Mononuclear cell (primary cell): ENCODE results near the gene CCDC122. TPM values are rescaled to one million over a fixed set of nuclear protein-coding genes. Genes with fewer than 3 reads are reported as not detected.

Experiments
- H3K27me3 ChIP-seq: 2 replicates; pipeline ENCODE4 v1.6.0; 2011; ENCODE audit warnings: low read length, control low read depth; ENCODE audit not compliant: insufficient read depth
- H3K4me1 ChIP-seq: 2 replicates; pipeline ENCODE4 v1.5.1; 2011; ENCODE audit warnings: mild to moderate bottlenecking, low read length, control low read depth; ENCODE audit not compliant: insufficient read depth
- H3K4me3 ChIP-seq: 2 replicates; pipeline ENCODE4 v1.5.1; 2011; ENCODE audit warnings: mild to moderate bottlenecking, low read length, moderate library complexity
- H3K9me3 ChIP-seq: 2 replicates; pipeline ENCODE4 v1.5.1; 2011; ENCODE audit warnings: low read depth, mild to moderate bottlenecking, control low read depth, low read length
- total RNA-seq: library from RNA; depleted of rRNA; stranded (reverse); fragments of >200 nt; gene quantifications from one replicate; pipeline ENCODE4 v1.2.3, GENCODE V29; 2012

CCDC122 gene
- total RNA-seq: 0.52 TPM

- Histone ChIP-seq H3K9me3 (no peaks in the 10 kb centered on the region), H3K27me3 (no peaks in the 10 kb centered on the region), H3K4me1 (peaks cover 26% of the 10 kb centered on the region), H3K4me3 (peak within 1 kb of the TSS; percentile 56)
Measured at GRCh38 chr13:43878892-43879754, at the start of gene CCDC122. Gene CCDC122 (minus strand): TSS chr13:43879740. CDS start chr13:43869376, 10,364 bp downstream.

DNA sequence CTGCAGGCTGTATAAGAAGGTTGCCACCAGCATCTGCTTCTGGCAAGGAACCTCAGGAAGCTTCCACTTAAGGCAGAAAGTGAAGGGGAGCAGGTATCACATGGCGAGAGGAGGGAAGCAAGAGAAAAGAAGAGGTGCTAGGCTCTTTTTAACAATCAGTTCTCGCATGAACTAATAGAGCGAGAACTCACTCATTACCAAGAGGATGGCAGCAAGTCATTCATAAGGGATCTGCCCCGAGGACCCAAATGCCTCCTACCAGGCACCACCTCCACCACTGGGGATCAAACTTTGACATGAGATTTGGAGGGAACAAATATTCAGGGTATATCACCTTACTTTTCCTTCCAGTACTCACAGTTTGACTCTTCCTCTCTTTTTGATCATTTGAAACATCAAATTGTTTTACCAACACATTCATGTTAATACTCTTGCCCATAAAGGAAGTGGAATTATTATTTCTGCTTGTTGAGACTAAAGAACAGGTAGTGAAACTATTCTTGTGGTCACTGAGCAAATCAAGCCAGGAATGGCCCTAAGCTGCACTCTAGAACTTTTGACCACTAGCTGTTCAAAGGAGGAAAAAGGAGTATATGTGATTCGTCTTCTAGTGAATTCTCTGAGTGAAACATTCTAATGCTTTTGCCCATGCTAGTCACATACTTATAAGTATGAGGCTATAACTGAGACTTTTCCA, 45.2 kb upstream of the CCDC122 start:
- H3K27me3 ChIP-seq: peaks cover 85% of the 10 kb centered on the region
- no peaks in the 10 kb centered on the region for H3K9me3 ChIP-seq
- H3K4me3 ChIP-seq: no peak overlapping the region
- peaks cover 8% of the 10 kb centered on the region for H3K4me1 ChIP-seq

DNA sequence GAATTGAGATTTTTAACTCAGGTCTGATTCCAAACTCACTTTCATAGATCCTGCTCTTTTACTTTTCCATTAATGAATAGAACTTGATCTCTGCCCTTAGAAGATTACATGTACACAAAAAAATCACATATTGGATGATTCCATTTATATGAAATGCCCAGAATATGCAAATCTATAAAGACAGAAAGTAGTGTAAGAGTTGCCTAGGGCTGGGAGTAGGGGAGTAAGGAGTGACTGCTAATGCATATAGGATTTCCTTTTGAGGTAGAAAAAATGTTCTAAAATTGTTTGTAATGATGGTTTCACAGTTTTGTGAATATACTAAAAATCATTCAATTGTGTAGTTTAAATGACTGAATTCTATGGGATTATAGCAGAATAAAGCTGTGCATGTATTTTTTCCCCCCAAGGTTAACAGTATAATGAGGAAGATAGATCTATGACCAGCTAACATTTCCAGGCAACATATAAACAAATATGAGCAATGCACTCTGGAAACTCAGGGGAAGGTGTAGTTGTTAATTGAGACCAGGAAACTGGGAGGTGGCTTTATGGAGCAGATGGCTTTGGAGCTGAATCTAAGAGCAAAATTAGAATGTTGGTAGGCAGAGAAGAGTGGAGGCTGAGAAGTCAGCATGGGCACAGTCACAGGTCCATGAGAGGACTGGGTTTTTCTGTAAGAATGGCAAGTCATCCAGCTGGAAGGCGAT, 41.6 kb upstream of the CCDC122 start:
- Histone ChIP-seq H3K4me3 (no peak overlapping the region), H3K4me1 (peaks cover 8% of the 10 kb centered on the region), H3K9me3 (no peaks in the 10 kb centered on the region), H3K27me3 (peaks cover 91% of the 10 kb centered on the region)

DNA sequence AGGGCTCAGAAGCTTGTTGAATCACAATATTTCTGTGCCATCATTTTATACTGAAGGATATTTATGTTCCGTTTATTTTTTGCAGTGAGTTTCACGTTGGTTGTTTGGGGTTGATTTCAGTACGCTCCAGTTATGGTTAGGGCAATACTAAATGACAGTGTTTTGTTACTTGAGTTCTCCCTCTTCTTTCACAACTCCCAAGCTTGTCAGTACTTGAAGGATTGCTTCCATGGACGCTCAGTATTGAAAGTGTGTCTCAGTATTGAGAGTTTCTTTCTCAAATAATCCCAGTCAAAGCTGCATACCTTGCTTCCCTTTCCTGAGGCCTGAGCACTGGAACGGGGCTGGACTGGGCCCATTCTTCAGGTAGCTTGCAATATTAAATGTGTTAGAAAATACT, 39.1 kb upstream of the CCDC122 start:
- H3K9me3 ChIP-seq: no peaks in the 10 kb centered on the region
- peaks cover 95% of the 10 kb centered on the region for H3K27me3 ChIP-seq
- H3K4me1 ChIP-seq: no peaks in the 10 kb centered on the region
- H3K4me3 ChIP-seq: no peak overlapping the region

DNA sequence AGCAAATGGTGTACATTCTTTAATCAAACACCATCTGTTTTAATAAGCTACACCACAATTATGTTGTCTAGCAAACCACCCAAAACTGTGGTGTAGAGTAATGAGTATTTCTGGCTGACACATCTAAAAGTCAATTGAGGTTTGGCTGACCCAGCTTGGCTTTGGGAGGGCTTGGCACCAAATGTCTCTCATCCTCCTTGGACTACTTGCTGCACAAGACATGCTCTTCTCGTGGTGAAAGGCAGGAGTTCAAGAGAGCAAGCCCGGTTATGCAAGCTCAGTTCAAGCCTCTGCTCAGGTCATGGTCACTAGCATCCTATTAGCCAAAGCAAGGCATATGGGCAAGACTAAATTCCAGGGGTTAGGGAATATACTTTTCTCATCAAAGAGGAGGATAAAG, 37.3 kb upstream of the CCDC122 start:
- Histone ChIP-seq H3K4me3 (no peak overlapping the region), H3K4me1 (no peaks in the 10 kb centered on the region), H3K27me3 (peaks cover 96% of the 10 kb centered on the region), H3K9me3 (no peaks in the 10 kb centered on the region)

GRCh38 chr13:43915451-43915850, 35.9 kb upstream of the CCDC122 start:
- no peaks in the 10 kb centered on the region for H3K4me1 ChIP-seq
- H3K9me3 ChIP-seq: no peaks in the 10 kb centered on the region
- peaks cover 91% of the 10 kb centered on the region for H3K27me3 ChIP-seq
- H3K4me3 ChIP-seq: no peak overlapping the region

GRCh38 chr13:43911871-43912270, 32.3 kb upstream of the CCDC122 start:
- Histone ChIP-seq H3K4me1 (no peaks in the 10 kb centered on the region), H3K4me3 (no peak overlapping the region), H3K9me3 (no peaks in the 10 kb centered on the region), H3K27me3 (peaks cover 71% of the 10 kb centered on the region)

DNA sequence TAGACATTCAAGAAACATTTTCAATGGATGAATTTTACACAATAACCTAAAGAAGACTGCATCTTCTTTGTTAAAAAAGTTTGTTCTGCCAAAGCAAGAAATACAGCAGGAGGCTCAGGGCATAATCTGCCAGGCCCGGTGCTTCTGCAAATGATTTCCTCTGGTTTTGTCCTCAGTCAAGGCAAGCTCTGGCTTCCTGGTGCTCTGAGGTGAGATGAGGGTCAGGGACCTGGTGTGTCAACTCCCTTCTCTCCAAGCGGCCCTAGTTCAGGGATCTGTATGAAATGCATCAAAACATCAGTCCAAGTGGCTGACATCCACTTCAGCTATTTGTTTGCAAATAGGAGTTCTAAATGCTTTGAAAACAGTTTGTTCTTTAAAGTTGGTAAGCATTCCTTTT, 31.7 kb upstream of the CCDC122 start:
- Histone ChIP-seq H3K9me3 (no peaks in the 10 kb centered on the region), H3K27me3 (peaks cover 65% of the 10 kb centered on the region), H3K4me3 (no peak overlapping the region), H3K4me1 (no peaks in the 10 kb centered on the region)

- Histone ChIP-seq H3K4me1 (no peaks in the 10 kb centered on the region), H3K4me3 (no peak overlapping the region), H3K9me3 (no peaks in the 10 kb centered on the region), H3K27me3 (peaks cover 61% of the 10 kb centered on the region)
Measured at GRCh38 chr13:43910856-43911255, 31.3 kb upstream of the CCDC122 start.

DNA sequence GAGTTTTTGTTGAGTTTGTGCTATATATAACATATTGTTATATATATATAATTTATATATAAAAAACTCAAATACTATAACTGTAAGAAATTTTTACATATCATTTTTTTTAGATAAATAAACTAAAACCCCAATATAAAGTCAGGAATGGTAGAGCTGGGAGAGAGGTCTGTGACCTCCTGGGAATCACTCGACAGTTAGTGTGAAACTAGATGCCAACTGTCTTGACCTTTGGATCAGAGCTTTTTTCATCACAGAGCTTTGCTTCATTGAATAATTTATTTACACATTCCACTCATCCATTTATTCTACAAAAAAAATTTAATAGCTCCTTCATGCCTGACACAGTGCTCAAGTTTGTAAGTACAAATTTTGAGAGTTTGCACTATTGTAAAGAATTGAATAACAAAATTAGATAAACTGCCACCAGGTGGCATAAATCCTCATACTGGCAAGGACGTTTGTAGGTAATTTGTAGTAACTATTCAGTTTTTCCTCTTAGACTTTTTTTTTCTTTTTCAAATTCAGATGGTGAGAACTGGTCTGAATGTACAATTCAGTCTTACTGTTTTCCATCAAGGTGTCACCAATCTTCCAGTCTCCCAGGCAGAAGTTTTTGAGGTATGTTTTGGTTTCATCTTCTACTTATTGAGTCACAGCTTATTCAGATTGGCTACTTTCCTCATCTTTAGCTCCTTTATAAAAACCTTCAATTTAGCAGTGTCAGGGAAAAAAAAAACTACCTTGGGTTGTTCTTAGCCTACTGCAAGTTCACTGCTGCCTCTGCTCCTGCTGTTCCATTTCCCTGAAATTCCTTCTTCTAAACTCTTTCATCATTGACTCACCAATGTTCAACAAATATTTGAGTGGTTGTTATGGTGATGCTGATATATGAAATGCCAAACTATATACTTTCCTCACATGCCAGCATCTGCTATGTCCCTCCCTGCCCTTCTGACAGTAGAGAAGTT, 28.9 kb upstream of the CCDC122 start:
- Histone ChIP-seq H3K27me3 (peaks cover 43% of the 10 kb centered on the region), H3K4me3 (no peak overlapping the region), H3K4me1 (no peaks in the 10 kb centered on the region), H3K9me3 (no peaks in the 10 kb centered on the region)

DNA sequence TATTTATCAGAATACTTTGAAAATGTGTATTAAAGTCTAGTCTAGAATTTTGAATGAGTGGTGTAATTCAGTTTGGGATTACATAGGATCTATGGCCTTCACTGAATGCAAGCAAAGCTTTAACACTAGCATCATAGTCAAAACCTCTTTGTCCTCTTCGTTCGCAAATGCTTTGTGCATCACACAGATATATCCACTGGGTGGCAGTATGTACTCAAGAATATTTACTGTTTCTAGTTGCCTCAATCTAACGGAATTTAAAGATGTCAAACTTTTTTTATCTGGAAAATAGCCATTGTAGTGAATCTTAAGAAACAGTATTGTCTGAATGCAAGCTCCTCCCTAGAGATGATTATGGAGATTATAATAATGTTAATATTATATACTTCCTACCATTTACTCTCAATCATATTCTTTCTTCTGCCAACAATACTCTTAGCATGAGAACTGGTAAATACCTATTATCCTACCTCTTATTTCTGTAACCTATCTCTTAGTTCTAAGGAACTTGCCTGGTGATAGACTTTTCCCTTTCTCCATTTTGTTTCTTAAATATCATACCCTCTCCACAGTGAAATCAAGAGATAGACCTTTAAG, 26.0 kb upstream of the CCDC122 start:
- H3K9me3 ChIP-seq: no peaks in the 10 kb centered on the region
- H3K27me3 ChIP-seq: peaks cover 19% of the 10 kb centered on the region
- no peak overlapping the region for H3K4me3 ChIP-seq
- H3K4me1 ChIP-seq: no peaks in the 10 kb centered on the region

DNA sequence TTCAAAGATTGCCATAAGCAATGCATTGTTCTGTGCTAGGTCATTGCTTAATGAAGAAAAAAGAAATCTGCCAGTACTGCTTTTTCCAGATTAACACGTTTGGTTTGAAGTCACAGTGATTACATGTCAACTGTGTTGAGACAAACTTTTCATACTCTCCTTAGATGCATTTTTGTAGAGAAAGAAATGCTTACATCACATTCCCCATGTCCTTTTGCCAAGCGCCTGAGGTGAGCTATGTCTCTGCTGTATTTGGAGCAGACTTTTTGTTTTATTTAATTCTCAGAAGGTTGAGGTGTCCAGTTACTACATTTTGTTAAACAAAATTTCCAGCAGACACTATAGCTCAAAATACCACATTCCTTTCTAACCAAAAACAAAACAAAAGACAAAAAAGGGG, 16.4 kb upstream of the CCDC122 start:
- H3K27me3 ChIP-seq: no peaks in the 10 kb centered on the region
- no peak overlapping the region for H3K4me3 ChIP-seq
- H3K9me3 ChIP-seq: no peaks in the 10 kb centered on the region
- no peaks in the 10 kb centered on the region for H3K4me1 ChIP-seq

DNA sequence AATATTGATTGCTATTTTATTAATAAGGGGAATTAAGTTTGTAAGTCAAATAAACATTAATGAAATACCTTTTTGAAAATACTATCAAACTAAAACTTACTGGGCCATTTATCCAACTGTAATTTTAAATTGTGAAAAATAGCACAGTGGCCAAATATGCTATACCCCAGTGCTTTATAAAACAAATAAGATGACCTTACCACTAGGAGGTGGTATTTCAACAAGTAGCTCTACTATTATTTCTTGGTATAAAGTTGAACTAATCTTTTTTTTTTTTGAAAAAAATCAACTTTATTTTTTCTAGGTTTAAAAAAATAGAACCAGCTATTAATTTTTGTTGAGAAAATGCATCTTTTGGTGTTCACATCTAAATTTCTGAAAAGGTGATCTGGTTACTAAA, 14.9 kb upstream of the CCDC122 start:
- Histone ChIP-seq H3K4me3 (no peak overlapping the region), H3K9me3 (no peaks in the 10 kb centered on the region), H3K27me3 (no peaks in the 10 kb centered on the region), H3K4me1 (no peaks in the 10 kb centered on the region)

GRCh38 chr13:43884222-43884621, 4.7 kb upstream of the CCDC122 start:
- Histone ChIP-seq H3K4me1 (peaks cover 9% of the 10 kb centered on the region), H3K27me3 (no peaks in the 10 kb centered on the region), H3K9me3 (no peaks in the 10 kb centered on the region), H3K4me3 (no peak overlapping the region)
